ENCODE data around the gene ADAMTS1. TPM values are rescaled to one million over a fixed set of nuclear protein-coding genes. Genes with fewer than 3 reads are reported as not detected.

Gene ADAMTS1
- total and polyA plus RNA-seq, 2 donors (not counting 1 experiment from before 2014, with no cell fraction given), result not detected

GRCh38 chr21:26800970-26801431 is 44.2 kb downstream of the ADAMTS1 start:
- no peak overlapping the region for H3K4me3 ChIP-seq (ENCODE audit: control extremely low read depth in 1 of 5, extremely low read depth in 1 of 5, insufficient read depth in 1 of 5, low read depth in 2 of 5, low read length in 4 of 5)
- WGBS (ENCODE audit: insufficient coverage), result 91% methylated on average over 7 of the region's 9 CpGs
- H3K36me3 ChIP-seq (replicated peaks in 1 of 2; ENCODE audit: control extremely low read depth in 1 of 2, control insufficient read depth in 1 of 2, extremely low read depth in 1 of 2, insufficient read depth in 2 of 2, low read length in 1 of 2), result no peaks in the 10 kb centered on the region
- CTCF ChIA-PET, result no interaction called here
- no peak overlapping the region for H2AFZ ChIP-seq (ENCODE audit: insufficient read depth, low read depth, low read length, poor library complexity, severe bottlenecking)
- no peaks in the 10 kb centered on the region for H3K9me3 ChIP-seq (ENCODE audit: control extremely low read depth in 1 of 3, control insufficient read depth in 2 of 3, insufficient read depth in 1 of 3, low read length in 2 of 3)
- Mint-ChIP-seq H3K27me3 (no peaks in the 10 kb centered on the region), H3K27ac (no peak overlapping the region), H3K4me1 (no peaks in the 10 kb centered on the region), H3K4me3 (no peak overlapping the region), H3K9me3 (ENCODE audit: insufficient read depth) (no peaks in the 10 kb centered on the region)
- H3K79me2 ChIP-seq (ENCODE audit: control insufficient read depth, insufficient read depth, low read length), result no peaks in the 10 kb centered on the region
- no peaks in the 10 kb centered on the region for H3K27me3 ChIP-seq (replicated peaks in 1 of 4; ENCODE audit: control extremely low read depth in 1 of 4, control insufficient read depth in 3 of 4, insufficient read depth in 4 of 4, low read length in 3 of 4)
- no peak for DNase-seq
- no peaks in the 10 kb centered on the region for H4K20me1 ChIP-seq (ENCODE audit: control insufficient read depth, insufficient read depth, low read length, poor library complexity, severe bottlenecking)
- no peaks in the 10 kb centered on the region for H3K4me1 ChIP-seq (ENCODE audit: control insufficient read depth in 2 of 2, insufficient read depth in 2 of 2, low read length in 2 of 2)
- H3K27ac ChIP-seq (ENCODE audit: low read length in 2 of 2), result no peak overlapping the region
- H3K9ac ChIP-seq (ENCODE audit: low read length), result no peak overlapping the region
- intact Hi-C loops (cut with micrococcal nuclease), result no loop called here
- ATAC-seq (ENCODE audit: low read depth), result no peak
- TF ChIP-seq CTCF (IDR thresholded peaks at IDR 0.05) (no peak), EZH2 (IDR thresholded peaks at IDR 0.05; ENCODE audit: borderline replicate concordance, insufficient read depth, low read depth, low read length, poor library complexity, severe bottlenecking) (no peak)
- no peak overlapping the region for H3K4me2 ChIP-seq (replicated peaks; ENCODE audit: low read depth, low read length, poor library complexity, severe bottlenecking)
- POLR2A ChIA-PET, result no interaction called here

- intact Hi-C loops (cut with micrococcal nuclease), result no loop called here
- H4K20me1 ChIP-seq (ENCODE audit: control insufficient read depth, insufficient read depth, low read length, poor library complexity, severe bottlenecking), result no peaks in the 10 kb centered on the region
- H3K9ac ChIP-seq (ENCODE audit: low read length), result no peak overlapping the region
- Mint-ChIP-seq H3K4me3 (no peak overlapping the region), H3K4me1 (no peaks in the 10 kb centered on the region), H3K9me3 (ENCODE audit: insufficient read depth) (no peaks in the 10 kb centered on the region), H3K27me3 (no peaks in the 10 kb centered on the region), H3K27ac (no peak overlapping the region)
- H3K4me3 ChIP-seq (ENCODE audit: control extremely low read depth in 1 of 5, extremely low read depth in 1 of 5, insufficient read depth in 1 of 5, low read depth in 2 of 5, low read length in 4 of 5), result no peak overlapping the region
- H3K27me3 ChIP-seq (replicated peaks in 1 of 4; ENCODE audit: control extremely low read depth in 1 of 4, control insufficient read depth in 3 of 4, insufficient read depth in 4 of 4, low read length in 3 of 4), result no peaks in the 10 kb centered on the region
- ChIA-PET POLR2A (no interaction called here), CTCF (no interaction called here)
- no peaks in the 10 kb centered on the region for H3K9me3 ChIP-seq (ENCODE audit: control extremely low read depth in 1 of 3, control insufficient read depth in 2 of 3, insufficient read depth in 1 of 3, low read length in 2 of 3)
- no peaks in the 10 kb centered on the region for H3K79me2 ChIP-seq (ENCODE audit: control insufficient read depth, insufficient read depth, low read length)
- ATAC-seq (ENCODE audit: low read depth), result no peak
- TF ChIP-seq EZH2 (IDR thresholded peaks at IDR 0.05; ENCODE audit: borderline replicate concordance, insufficient read depth, low read depth, low read length, poor library complexity, severe bottlenecking), result no peak
- no peak for TF ChIP-seq CTCF (IDR thresholded peaks at IDR 0.05)
- no peak for DNase-seq
- no peak overlapping the region for H2AFZ ChIP-seq (ENCODE audit: insufficient read depth, low read depth, low read length, poor library complexity, severe bottlenecking)
- WGBS (ENCODE audit: insufficient coverage), result no CpG with 5 or more reads among the region's 2 CpGs
- no peak overlapping the region for H3K4me2 ChIP-seq (replicated peaks; ENCODE audit: low read depth, low read length, poor library complexity, severe bottlenecking)
- H3K4me1 ChIP-seq (ENCODE audit: control insufficient read depth in 2 of 2, insufficient read depth in 2 of 2, low read length in 2 of 2), result no peaks in the 10 kb centered on the region
- H3K27ac ChIP-seq (ENCODE audit: low read length in 2 of 2), result no peak overlapping the region
- no peaks in the 10 kb centered on the region for H3K36me3 ChIP-seq (replicated peaks in 1 of 2; ENCODE audit: control extremely low read depth in 1 of 2, control insufficient read depth in 1 of 2, extremely low read depth in 1 of 2, insufficient read depth in 2 of 2, low read length in 1 of 2)
Measured at GRCh38 chr21:26800455-26800854, 44.8 kb downstream of the ADAMTS1 start.

All from B cell (primary cell).